ENCODE data around the gene SRPK2.

DNA sequence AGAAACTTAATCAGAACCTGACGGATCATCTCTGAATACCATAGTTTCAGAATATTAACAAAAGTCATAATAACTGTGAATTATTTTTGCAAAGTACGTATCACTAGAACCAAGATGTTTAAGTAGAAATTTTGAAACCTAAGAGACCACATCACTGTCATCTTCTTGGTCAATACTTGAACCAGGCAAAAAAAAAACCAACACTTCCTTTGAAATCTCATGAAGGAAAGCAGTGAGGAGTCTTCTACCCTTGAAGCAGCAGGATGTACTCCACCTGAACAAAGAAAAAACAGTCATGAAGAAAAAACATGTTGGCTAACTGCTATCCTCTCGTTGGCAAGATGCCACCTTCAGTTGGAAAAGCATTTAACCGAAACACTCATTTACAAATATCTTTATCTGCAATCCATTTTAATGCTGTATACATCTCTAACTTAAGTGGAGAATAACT lies 82.4 kb downstream of the SRPK2 start:
- no peak for TF ChIP-seq CTCF (IDR thresholded peaks at IDR 0.05)
- no peak for TF ChIP-seq POLR2A (IDR thresholded peaks at IDR 0.05)
